Ishikawa (cell line): ENCODE measurements around the gene DUSP23.

Experiments used
- EP300 ChIP-seq: IDR thresholded peaks from 2 replicates; pipeline ENCODE4 v1.6.1; 2012; ENCODE audit warnings: borderline replicate concordance
- MAX ChIP-seq: IDR thresholded peaks from 2 replicates; pipeline ENCODE4 v1.6.1; 2012
- RAD21 ChIP-seq: IDR thresholded peaks from 2 replicates; pipeline ENCODE4 v1.6.1; 2012; ENCODE audit warnings: low read depth
- TF ChIP-seq, protein P1 (sequence below): IDR thresholded peaks from 2 replicates; pipeline ENCODE4 v1.6.1; 2012

DNA sequence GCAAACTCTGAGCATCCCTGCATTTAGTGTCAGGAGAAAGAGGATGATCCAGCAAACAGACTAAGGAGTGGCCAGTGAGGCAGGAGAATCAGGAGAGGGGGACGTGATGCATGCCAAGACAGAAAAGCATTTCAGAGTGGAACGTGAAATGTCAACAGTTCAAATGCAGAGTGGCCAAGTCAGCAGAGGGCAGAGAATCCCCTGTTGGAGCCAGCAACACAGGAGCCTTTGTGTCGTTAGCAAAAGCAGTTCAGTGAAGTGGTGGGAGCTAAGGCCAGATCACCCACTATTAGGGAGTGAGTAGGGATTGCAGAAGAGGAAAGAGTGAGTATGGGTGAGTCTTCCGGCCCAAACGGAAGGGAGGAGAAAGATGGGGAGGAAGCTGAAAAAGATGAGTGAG, 14.8 kb downstream of the DUSP23 start:
- TF ChIP-seq, protein P1, sequence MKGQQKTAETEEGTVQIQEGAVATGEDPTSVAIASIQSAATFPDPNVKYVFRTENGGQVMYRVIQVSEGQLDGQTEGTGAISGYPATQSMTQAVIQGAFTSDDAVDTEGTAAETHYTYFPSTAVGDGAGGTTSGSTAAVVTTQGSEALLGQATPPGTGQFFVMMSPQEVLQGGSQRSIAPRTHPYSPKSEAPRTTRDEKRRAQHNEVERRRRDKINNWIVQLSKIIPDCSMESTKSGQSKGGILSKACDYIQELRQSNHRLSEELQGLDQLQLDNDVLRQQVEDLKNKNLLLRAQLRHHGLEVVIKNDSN: no peak
- no peak for TF ChIP-seq MAX
- TF ChIP-seq EP300: no peak
- no peak for TF ChIP-seq RAD21
